ENCODE results near the gene FECH. TPM values are rescaled to one million over a fixed set of nuclear protein-coding genes. Genes with fewer than 3 reads are reported as not detected.

FECH gene
- 10 to 100 TPM; 23.2 to 23.6 TPM for total RNA-seq

- peak within 1 kb of the TSS; percentile 85 for H3K27ac Mint-ChIP-seq
- DNase-seq, result peak; percentile 84
- H3K9me3 Mint-ChIP-seq, result no peaks in the 10 kb centered on the region
- peak within 1 kb of the TSS; percentile 89 for H3K4me3 Mint-ChIP-seq
- H3K36me3 Mint-ChIP-seq, result peaks cover 11% of the 10 kb centered on the region
- POLR2A ChIA-PET, result interaction anchor here (1.0 to 3.0 kb wide), 3 partner anchors 14 to 38 kb away, joined by 3 to 11 read pairs (median 9); partner anchors contain the start of gene NARS1
- ATAC-seq (ENCODE audit: low read depth), result peak; percentile 96
- no peaks in the 10 kb centered on the region for H3K27me3 Mint-ChIP-seq
- peaks cover 15% of the 10 kb centered on the region for H3K4me1 Mint-ChIP-seq
Measured at GRCh38 chr18:57586251-57587049, at the start of gene FECH. FECH (minus strand) TSS chr18:57586702; CDS start chr18:57586620, 82 bp downstream.

- ATAC-seq (ENCODE audit: low read depth) (no peak), DNase-seq (no peak)
- no peak overlapping the region for H3K27ac Mint-ChIP-seq
- POLR2A ChIA-PET, result no interaction called here
- H3K36me3 Mint-ChIP-seq, result peaks cover 6% of the 10 kb centered on the region
- no peaks in the 10 kb centered on the region for H3K9me3 Mint-ChIP-seq
- peaks cover 8% of the 10 kb centered on the region for H3K4me1 Mint-ChIP-seq
- no peak overlapping the region for H3K4me3 Mint-ChIP-seq
- H3K27me3 Mint-ChIP-seq, result no peaks in the 10 kb centered on the region
Measured at GRCh38 chr18:57635003-57635822, 48.7 kb upstream of the FECH start.

GRCh38 chr18:57631697-57632096 is 45.2 kb upstream of the FECH start:
- ATAC-seq (ENCODE audit: low read depth) (no peak), DNase-seq (no peak)
- Mint-ChIP-seq H3K4me1 (peaks cover 16% of the 10 kb centered on the region), H3K4me3 (peak overlapping the region; percentile 28), H3K9me3 (no peaks in the 10 kb centered on the region), H3K27me3 (no peaks in the 10 kb centered on the region), H3K27ac (peak overlapping the region; percentile 18), H3K36me3 (peaks cover 4% of the 10 kb centered on the region)
- POLR2A ChIA-PET, result interaction anchor here (1.5 kb wide), 1 partner anchor 11 kb away, joined by 5 read pairs; no protein-coding TSS in a partner anchor

GRCh38 chr18:57630754-57631595 is 44.5 kb upstream of the FECH start:
- peaks cover 4% of the 10 kb centered on the region for H3K36me3 Mint-ChIP-seq
- no peak for ATAC-seq (ENCODE audit: low read depth)
- H3K4me3 Mint-ChIP-seq, result peak overlapping the region; percentile 97
- no peak for DNase-seq
- POLR2A ChIA-PET, result interaction anchor here (0.9 to 2.0 kb wide), 3 partner anchors 9 to 50 kb away, joined by 3 to 11 read pairs (median 5); partner anchors contain the start of gene NARS1
- peaks cover 16% of the 10 kb centered on the region for H3K4me1 Mint-ChIP-seq
- H3K27me3 Mint-ChIP-seq, result no peaks in the 10 kb centered on the region
- H3K9me3 Mint-ChIP-seq, result no peaks in the 10 kb centered on the region
- peak overlapping the region; percentile 97 for H3K27ac Mint-ChIP-seq

- Mint-ChIP-seq H3K9me3 (no peaks in the 10 kb centered on the region), H3K27me3 (no peaks in the 10 kb centered on the region)
- POLR2A ChIA-PET, result interaction anchor here (0.9 to 2.0 kb wide), 4 partner anchors 8 to 202 kb away, joined by 3 to 11 read pairs (median 4); partner anchors contain the start of gene NARS1
Measured at GRCh38 chr18:57630002-57630753, 43.7 kb upstream of the FECH start.

GRCh38 chr18:57629422-57629821 is 42.9 kb upstream of the FECH start:
- Mint-ChIP-seq H3K27me3 (no peaks in the 10 kb centered on the region), H3K9me3 (no peaks in the 10 kb centered on the region), H3K4me3 (peak overlapping the region; percentile 97), H3K4me1 (peaks cover 16% of the 10 kb centered on the region), H3K36me3 (peaks cover 4% of the 10 kb centered on the region), H3K27ac (peak overlapping the region; percentile 97)
- POLR2A ChIA-PET, result interaction anchor here (1.2 to 2.0 kb wide), 2 partner anchors 8 to 203 kb away, joined by 3 to 11 read pairs; partner anchors contain the start of gene NARS1
- ATAC-seq (ENCODE audit: low read depth), result no peak
- DNase-seq, result no peak

More at GRCh38 chr18:57630002-57630753, 43.7 kb upstream of the FECH start:
- Mint-ChIP-seq H3K27ac (peak overlapping the region; percentile 97), H3K4me1 (peaks cover 16% of the 10 kb centered on the region), H3K4me3 (peak overlapping the region; percentile 97), H3K36me3 (peaks cover 4% of the 10 kb centered on the region)
- ATAC-seq (ENCODE audit: low read depth) (peak; percentile 96), DNase-seq (peak; percentile 93)

- POLR2A ChIA-PET, result no interaction called here
- Mint-ChIP-seq H3K36me3 (peaks cover 4% of the 10 kb centered on the region), H3K4me3 (no peak overlapping the region), H3K9me3 (no peaks in the 10 kb centered on the region), H3K27me3 (no peaks in the 10 kb centered on the region), H3K4me1 (peaks cover 17% of the 10 kb centered on the region), H3K27ac (no peak overlapping the region)
- DNase-seq (no peak), ATAC-seq (ENCODE audit: low read depth) (no peak)
Measured at GRCh38 chr18:57627488-57627887, 41.0 kb upstream of the FECH start.

GRCh38 chr18:57624988-57625387 is 38.5 kb upstream of the FECH start:
- Mint-ChIP-seq H3K9me3 (no peaks in the 10 kb centered on the region), H3K4me1 (peaks cover 15% of the 10 kb centered on the region), H3K27ac (no peak overlapping the region), H3K36me3 (peaks cover 2% of the 10 kb centered on the region), H3K27me3 (no peaks in the 10 kb centered on the region), H3K4me3 (no peak overlapping the region)
- ATAC-seq (ENCODE audit: low read depth) (no peak), DNase-seq (no peak)
- POLR2A ChIA-PET, result interaction anchor here (1.5 kb wide), 1 partner anchor 39 kb away, joined by 3 read pairs; the partner anchor contains the start of gene FECH

GRCh38 chr18:57621246-57621604 is 34.7 kb upstream of the FECH start:
- Mint-ChIP-seq H3K4me1 (peaks cover 19% of the 10 kb centered on the region), H3K9me3 (no peaks in the 10 kb centered on the region), H3K36me3 (peaks cover 17% of the 10 kb centered on the region), H3K27me3 (no peaks in the 10 kb centered on the region), H3K4me3 (peak overlapping the region; percentile 100), H3K27ac (peak overlapping the region; percentile 100)
- DNase-seq (no peak), ATAC-seq (ENCODE audit: low read depth) (peak; percentile 17)
- POLR2A ChIA-PET, result interaction anchor here (0.5 to 2.1 kb wide), 14 partner anchors 9 to 1050 kb away, joined by 3 to 11 read pairs (median 6); partner anchors contain the start of genes FECH and MALT1

- no peaks in the 10 kb centered on the region for H3K27me3 Mint-ChIP-seq
- H3K27ac Mint-ChIP-seq, result peak overlapping the region; percentile 100
- peaks cover 20% of the 10 kb centered on the region for H3K36me3 Mint-ChIP-seq
- H3K9me3 Mint-ChIP-seq, result no peaks in the 10 kb centered on the region
- DNase-seq (no peak), ATAC-seq (ENCODE audit: low read depth) (no peak)
- peaks cover 22% of the 10 kb centered on the region for H3K4me1 Mint-ChIP-seq
- peak overlapping the region; percentile 100 for H3K4me3 Mint-ChIP-seq
- POLR2A ChIA-PET, result interaction anchor here (0.6 to 1.1 kb wide), 4 partner anchors 13 to 1532 kb away, joined by 3 to 6 read pairs (median 4); no protein-coding TSS in a partner anchor
Measured at GRCh38 chr18:57619876-57620275, 33.4 kb upstream of the FECH start.

- no peaks in the 10 kb centered on the region for H3K9me3 Mint-ChIP-seq
- ATAC-seq (ENCODE audit: low read depth) (no peak), DNase-seq (no peak)
- H3K27ac Mint-ChIP-seq, result no peak overlapping the region
- no peak overlapping the region for H3K4me3 Mint-ChIP-seq
- H3K27me3 Mint-ChIP-seq, result no peaks in the 10 kb centered on the region
- H3K4me1 Mint-ChIP-seq, result peaks cover 22% of the 10 kb centered on the region
- POLR2A ChIA-PET, result interaction anchor here (0.7 to 0.9 kb wide), 2 partner anchors 1474 to 1533 kb away, joined by 3 to 4 read pairs; no protein-coding TSS in a partner anchor
- H3K36me3 Mint-ChIP-seq, result peaks cover 23% of the 10 kb centered on the region
Measured at GRCh38 chr18:57618910-57619309, 32.4 kb upstream of the FECH start.

GRCh38 chr18:57603871-57604270 is 17.4 kb upstream of the FECH start:
- H3K4me3 Mint-ChIP-seq, result no peak overlapping the region
- ATAC-seq (ENCODE audit: low read depth) (no peak), DNase-seq (no peak)
- H3K36me3 Mint-ChIP-seq, result peaks cover 28% of the 10 kb centered on the region
- H3K9me3 Mint-ChIP-seq, result no peaks in the 10 kb centered on the region
- POLR2A ChIA-PET, result no interaction called here
- H3K27ac Mint-ChIP-seq, result no peak overlapping the region
- peaks cover 1% of the 10 kb centered on the region for H3K4me1 Mint-ChIP-seq
- H3K27me3 Mint-ChIP-seq, result no peaks in the 10 kb centered on the region

Data from activated naive CD8-positive, alpha-beta T cell treated with anti-CD3 and anti-CD28 coated beads, Interleukin-2, amount 10 ng/mL, durations not matched to agents 7 days and 5 days (primary cell).